ENCODE data around the gene UBE2J2.

The UBE2J2 gene

GRCh38 chr1:1309251-1310108 lies 35.8 kb upstream of the UBE2J2 start:
- no peak for DNase-seq (ENCODE audit: low read depth)

GRCh38 chr1:1308756-1309250 lies 35.1 kb upstream of the UBE2J2 start:
- no peak for DNase-seq (ENCODE audit: low read depth)

GRCh38 chr1:1307923-1308755 lies 34.5 kb upstream of the UBE2J2 start, which contains the start of the genes ACAP3 and PUSL1:
Gene ACAP3 (minus strand): TSS chr1:1307930. CDS start chr1:1307815, 115 bp downstream.
Gene PUSL1 (plus strand): TSS chr1:1308597. CDS start chr1:1308644, 47 bp downstream.
- peak; percentile 64 for DNase-seq (ENCODE audit: low read depth)

- no peak for DNase-seq (ENCODE audit: low read depth)
Measured at GRCh38 chr1:1307261-1307922, 33.7 kb upstream of the UBE2J2 start.

DNA sequence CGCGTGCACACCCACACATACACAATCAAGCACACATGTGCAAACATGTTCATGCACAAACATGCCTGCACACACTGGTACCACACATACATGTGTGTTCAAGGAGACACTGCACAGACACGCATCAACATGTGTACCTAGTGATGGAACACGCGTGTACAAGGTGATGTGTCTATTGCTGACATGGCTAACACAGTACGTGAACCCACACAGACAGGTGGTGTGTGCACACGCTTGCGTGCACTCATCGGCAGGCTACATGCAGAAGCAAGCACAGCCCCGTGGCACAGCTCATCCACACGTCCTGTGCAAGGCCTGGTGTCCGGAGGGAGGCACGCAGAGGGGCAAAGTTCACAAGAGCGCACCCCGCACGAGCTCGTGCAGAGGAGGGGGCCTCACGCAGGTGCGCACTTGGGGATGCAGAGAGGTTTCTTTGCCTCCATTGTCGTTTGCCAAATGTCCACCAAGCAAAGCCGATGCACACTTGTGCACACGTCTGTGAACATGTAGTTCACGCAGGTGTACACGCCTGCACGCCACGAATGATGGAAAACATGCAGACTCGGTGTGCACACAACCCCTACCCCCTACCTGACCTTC lies 33.1 kb upstream of the UBE2J2 start:
- no peak for DNase-seq (ENCODE audit: low read depth)

GRCh38 chr1:1306070-1306660 lies 32.5 kb upstream of the UBE2J2 start:
- no peak for DNase-seq (ENCODE audit: low read depth)

GRCh38 chr1:1305300-1306069 lies 31.8 kb upstream of the UBE2J2 start:
- peak; percentile 61 for DNase-seq (ENCODE audit: low read depth)

DNA sequence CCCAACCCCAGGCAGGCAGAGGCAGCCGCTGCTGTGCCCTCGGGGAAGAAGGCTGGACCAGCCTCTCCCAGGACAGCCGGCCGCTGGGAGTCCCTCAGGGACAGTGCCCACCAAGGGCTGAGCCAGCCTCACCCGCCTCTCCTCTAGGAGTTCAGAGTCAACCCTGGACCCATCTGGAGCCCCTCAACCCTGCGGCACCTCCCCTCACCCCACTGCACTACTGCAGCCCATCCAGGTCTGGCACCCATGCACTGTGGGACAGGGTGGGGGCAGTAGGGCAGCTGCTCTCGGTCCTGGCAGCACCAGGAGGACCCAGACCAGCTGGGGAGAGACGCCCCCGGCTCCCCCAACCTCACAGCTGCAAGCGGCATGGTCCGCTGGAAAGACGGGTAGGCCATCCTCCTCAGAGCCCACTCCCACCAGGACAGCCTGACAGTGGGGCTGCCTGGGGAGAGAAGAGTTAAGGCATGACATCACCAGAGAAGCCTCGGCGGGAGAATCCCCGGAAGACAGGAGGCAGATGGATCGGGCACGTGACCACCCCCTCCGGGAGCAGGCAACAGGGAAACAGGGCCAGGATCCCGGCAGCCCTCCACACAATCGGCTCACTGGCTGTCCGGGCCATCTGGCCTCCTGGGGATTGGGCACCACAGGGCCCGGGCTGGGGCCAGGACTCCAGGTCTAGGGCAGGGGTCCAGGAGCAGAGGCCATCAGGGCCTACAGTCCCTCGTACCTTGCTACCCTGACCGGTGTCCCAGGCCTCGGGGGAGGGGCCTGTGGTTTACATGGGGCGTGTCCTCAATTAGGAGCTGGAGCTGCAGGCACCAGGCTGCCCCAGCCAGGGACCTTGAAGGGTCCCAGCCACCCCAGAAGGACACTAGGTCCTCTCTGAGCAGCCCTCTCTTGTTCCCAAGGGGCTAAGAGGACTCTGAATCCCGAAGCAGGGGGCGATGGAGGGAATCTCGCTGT lies 31.0 kb upstream of the UBE2J2 start:
- DNase-seq (ENCODE audit: low read depth): no peak

DNA sequence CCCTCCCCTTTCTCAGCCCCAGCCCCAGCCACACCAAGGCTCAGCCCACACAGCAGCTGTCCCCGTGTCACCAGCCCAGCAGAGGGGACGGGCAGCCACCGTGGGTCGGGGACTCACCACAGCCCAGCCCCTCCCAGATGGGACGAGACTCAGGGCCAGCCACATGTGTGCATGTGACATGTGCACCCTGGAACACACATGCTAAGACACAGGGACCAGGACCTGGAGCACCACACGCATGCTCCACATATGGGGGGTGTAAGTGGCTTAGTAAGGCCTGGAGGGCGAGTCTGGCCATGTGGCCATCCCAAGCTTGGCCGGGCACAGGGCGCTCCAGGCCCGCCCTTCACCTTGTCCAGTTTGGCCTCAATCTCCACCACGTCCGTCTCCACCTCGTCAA lies 30.1 kb upstream of the UBE2J2 start:
- DNase-seq (ENCODE audit: low read depth): no peak

GRCh38 chr1:1302951-1303509 lies 29.4 kb upstream of the UBE2J2 start:
- no peak for DNase-seq (ENCODE audit: low read depth)

DNA sequence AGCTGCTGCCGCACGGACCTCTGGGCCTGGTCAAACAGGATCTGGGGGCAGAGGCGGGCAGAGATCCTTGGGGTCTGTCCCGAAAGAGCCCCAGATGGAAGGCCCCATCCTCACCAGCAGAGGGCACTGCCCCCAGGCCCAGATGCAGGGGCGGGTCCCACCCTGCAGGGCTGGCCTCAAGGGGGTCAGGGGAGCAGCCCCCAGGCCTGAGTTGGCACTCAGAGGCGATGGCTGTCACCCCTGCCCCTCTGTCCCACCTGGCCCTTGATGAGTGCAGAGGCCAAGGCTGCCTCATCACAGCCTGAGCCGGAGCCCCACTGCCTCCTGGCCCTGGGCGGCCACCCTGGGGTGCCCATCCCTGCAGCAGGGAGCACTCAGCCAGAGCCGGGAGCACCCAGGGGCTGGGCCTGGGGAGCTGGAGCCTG lies 28.4 kb upstream of the UBE2J2 start:
- DNase-seq (ENCODE audit: low read depth): no peak

GRCh38 chr1:1300352-1300739 lies 26.7 kb upstream of the UBE2J2 start:
- DNase-seq (ENCODE audit: low read depth): no peak

DNA sequence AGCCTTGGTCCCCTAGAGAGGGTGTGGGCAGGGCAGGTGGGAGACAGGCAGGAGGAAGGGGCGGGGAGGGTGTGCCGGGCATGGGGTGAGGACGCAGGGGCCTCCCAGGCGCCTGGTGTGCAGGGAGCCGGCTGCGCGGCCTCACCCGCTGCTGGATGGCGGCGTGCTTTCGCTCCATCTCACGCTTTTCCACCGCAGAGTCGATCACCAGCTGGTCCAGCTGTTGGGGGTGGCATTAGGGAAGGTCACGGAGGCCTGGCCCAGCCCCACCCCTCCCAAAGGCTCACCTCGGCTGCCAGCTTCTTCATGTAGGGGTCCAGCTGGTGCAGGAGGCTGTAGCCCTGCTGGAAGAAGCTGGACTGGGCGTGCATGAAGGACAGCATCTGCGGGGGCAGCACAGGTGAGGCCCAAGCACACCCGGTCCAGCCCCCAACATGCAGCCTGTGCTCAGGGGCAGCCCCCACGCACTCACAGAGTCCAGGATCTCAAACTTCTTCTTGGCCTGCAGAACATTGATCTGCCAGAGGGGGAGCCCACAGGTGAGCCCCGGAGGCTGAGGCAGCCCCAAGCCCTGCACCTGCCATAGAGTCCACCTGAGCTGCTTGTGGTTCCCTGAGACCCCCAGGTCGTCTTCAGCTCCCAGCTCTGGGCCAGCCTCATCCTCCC lies 26.2 kb upstream of the UBE2J2 start:
- no peak for DNase-seq (ENCODE audit: low read depth)

DNA sequence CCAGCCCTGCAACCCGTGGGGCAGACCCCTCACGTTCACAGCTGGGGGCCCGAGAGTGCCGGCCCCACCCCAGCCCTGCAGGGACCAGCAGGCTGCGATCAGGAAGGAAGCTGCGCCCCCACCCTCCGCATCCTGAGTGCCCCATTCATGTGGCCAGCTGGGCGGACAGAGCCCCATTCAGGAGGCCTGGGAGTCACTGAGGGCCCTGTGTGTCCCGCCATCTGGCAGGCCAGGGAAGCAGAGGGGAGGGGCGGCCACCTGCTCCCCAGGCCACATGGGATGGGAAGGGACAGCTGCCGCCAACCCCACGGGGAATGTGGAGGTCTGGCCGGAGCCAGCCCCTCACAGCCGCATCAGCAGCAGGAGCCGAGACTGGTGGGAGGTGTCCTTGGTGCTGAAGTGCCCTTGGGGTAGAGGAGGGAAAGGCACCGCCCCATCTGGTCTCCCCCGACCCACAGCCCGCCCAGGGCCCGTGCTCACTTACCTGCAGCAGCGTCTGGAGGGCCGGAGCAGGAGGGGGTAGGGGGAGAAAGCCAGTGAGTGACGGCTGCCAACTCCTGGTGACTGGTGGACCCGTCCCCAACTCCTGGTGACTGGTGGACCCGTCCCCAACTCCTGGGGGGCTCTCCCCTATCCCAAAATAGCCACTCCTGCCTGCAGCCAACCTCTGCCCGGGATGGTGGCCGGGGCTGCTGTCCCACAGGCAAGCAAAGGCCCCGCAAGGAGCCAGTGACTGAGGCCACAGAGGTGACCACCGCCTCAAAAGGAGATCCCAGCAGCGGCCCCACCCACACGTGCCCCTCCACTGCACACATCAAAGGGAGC lies 25.4 kb upstream of the UBE2J2 start:
- DNase-seq (ENCODE audit: low read depth): no peak

GRCh38 chr1:1297802-1298424 lies 24.3 kb upstream of the UBE2J2 start:
- DNase-seq (ENCODE audit: low read depth): no peak

GRCh38 chr1:1296070-1297061 lies 22.7 kb upstream of the UBE2J2 start:
- no peak for DNase-seq (ENCODE audit: low read depth)
